ENCODE measurements around the gene TMEM151B.

DNA sequence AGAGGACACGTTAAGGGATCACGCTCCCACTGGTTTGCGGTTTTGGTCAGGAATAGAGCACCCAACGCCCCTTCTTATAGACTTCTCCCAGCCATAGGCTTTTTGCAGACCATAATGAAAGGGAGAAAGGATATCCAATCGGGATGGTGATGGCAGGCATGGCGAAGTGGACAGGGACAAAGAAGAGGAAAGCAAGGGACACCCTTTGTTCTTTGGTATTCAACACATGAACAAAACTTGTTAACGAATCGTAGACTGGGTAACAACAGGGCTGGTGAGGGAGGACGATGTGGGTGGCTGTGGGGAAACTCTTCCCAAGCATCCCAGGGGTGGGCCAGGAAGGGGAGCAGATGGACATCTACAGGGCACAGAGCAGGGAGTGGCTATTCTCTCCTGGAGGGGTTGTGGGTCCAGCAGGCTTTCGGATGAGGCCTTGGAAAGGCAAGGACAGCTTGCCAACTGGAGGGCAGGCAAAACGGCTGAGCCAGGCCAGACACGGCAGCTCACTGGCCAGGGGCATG, 24.8 kb upstream of the TMEM151B start:
- TF ChIP-seq, protein P1, sequence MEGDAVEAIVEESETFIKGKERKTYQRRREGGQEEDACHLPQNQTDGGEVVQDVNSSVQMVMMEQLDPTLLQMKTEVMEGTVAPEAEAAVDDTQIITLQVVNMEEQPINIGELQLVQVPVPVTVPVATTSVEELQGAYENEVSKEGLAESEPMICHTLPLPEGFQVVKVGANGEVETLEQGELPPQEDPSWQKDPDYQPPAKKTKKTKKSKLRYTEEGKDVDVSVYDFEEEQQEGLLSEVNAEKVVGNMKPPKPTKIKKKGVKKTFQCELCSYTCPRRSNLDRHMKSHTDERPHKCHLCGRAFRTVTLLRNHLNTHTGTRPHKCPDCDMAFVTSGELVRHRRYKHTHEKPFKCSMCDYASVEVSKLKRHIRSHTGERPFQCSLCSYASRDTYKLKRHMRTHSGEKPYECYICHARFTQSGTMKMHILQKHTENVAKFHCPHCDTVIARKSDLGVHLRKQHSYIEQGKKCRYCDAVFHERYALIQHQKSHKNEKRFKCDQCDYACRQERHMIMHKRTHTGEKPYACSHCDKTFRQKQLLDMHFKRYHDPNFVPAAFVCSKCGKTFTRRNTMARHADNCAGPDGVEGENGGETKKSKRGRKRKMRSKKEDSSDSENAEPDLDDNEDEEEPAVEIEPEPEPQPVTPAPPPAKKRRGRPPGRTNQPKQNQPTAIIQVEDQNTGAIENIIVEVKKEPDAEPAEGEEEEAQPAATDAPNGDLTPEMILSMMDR (IDR thresholded peaks at IDR 0.05), result no peak
- TF ChIP-seq POLR2AphosphoS5 (IDR thresholded peaks at IDR 0.05), result no peak
- no peak for TF ChIP-seq EP300 (IDR thresholded peaks at IDR 0.05; ENCODE audit: low read depth)

All from transverse colon (tissue), 4 donors.